ENCODE measurements around the gene RESP18.
"Not testable (repeated sequence)": the region's sequence is repeated elsewhere in the genome, so short reads cannot be mapped to it uniquely, and the experiment has no call there.

The RESP18 gene

GRCh38 chr2:219290381-219291171, 42.0 kb downstream of the RESP18 start:
- no peak for DNase-seq

- DNase-seq = no peak
These were observed 42.8 kb downstream of the RESP18 start for GRCh38 chr2:219289537-219290361.

GRCh38 chr2:219289195-219289536, 43.4 kb downstream of the RESP18 start:
- DNase-seq = no peak

- DNase-seq = no peak
These were observed 44.8 kb downstream of the RESP18 start for GRCh38 chr2:219287580-219288265.

GRCh38 chr2:219287116-219287440, 45.5 kb downstream of the RESP18 start:
- not testable (repeated sequence) for DNase-seq

GRCh38 chr2:219286436-219287115, 46.0 kb downstream of the RESP18 start:
- no peak for DNase-seq

GRCh38 chr2:219285894-219286425, 46.6 kb downstream of the RESP18 start:
- DNase-seq = peak; percentile 70

- no peak for DNase-seq
These were observed 47.2 kb downstream of the RESP18 start for GRCh38 chr2:219285373-219285735.

- no peak for DNase-seq
These were observed 47.8 kb downstream of the RESP18 start for GRCh38 chr2:219284501-219285372.

GRCh38 chr2:219282943-219283581, 49.5 kb downstream of the RESP18 start:
- DNase-seq = no peak

GRCh38 chr2:219282375-219282774, 50.2 kb downstream of the RESP18 start:
- DNase-seq = no peak

GRCh38 chr2:219281588-219281987, 51.0 kb downstream of the RESP18 start:
- DNase-seq = no peak

- DNase-seq = no peak
These were observed 51.9 kb downstream of the RESP18 start for GRCh38 chr2:219280651-219281050.

- DNase-seq = no peak
These were observed 52.5 kb downstream of the RESP18 start for GRCh38 chr2:219279916-219280516.

GRCh38 chr2:219279151-219279915, 53.2 kb downstream of the RESP18 start, which contains the start of gene DNAJB2:
Gene DNAJB2 (plus strand): TSS chr2:219279366. CDS start chr2:219279834, 468 bp downstream.
- DNase-seq = peak; percentile 99

- peak; percentile 71 for DNase-seq
These were observed 53.8 kb downstream of the RESP18 start for GRCh38 chr2:219278655-219279150.

GRCh38 chr2:219277703-219278654, 54.6 kb downstream of the RESP18 start:
- DNase-seq = no peak
